Ureter (tissue), 1 donor: Measurements from ENCODE around the gene NKRF. TPM values are rescaled to one million over a fixed set of nuclear protein-coding genes. Genes with fewer than 3 reads are reported as not detected.

Experiments
- total RNA-seq: library from RNA; stranded (reverse); gene quantifications from one replicate; pipeline ENCODE4 v1.2.4, GENCODE V29; 2023
- donor health status: DM: yes; HTN: yes; CAD: no.

NKRF gene
- total RNA-seq, 1 donor from 2014 or later: 12.2 TPM

Other genes with a start within 250 kb of the NKRF start
- gene SLC25A43, start 207.1 kb downstream of the NKRF start, total RNA-seq: 19.7 TPM
- gene SLC25A5, start 138.0 kb downstream of the NKRF start, total RNA-seq: 243 TPM
- gene STEEP1, start 41.0 kb downstream of the NKRF start, total RNA-seq: 27.9 TPM
- gene UBE2A, start 31.9 kb downstream of the NKRF start, total RNA-seq: 39.9 TPM
- 19.0 TPM for gene SEPTIN6, start 86.7 kb upstream of the NKRF start, total RNA-seq
- 0.57 TPM for gene SOWAHD, start 152.2 kb upstream of the NKRF start, total RNA-seq
- 1,906 TPM for gene RPL39, start 185.2 kb upstream of the NKRF start, total RNA-seq
- 7.0 TPM for gene UPF3B, start 246.5 kb upstream of the NKRF start, total RNA-seq